KOPT-K1 (cell line): ENCODE measurements around the gene NADK2.

Experiments
- H3K27ac ChIP-seq: fragments of 200-600 bp; sonication (generic); 2 replicates; pipeline ENCODE4 v1.5.1; 2016; ENCODE audit warnings: antibody characterized with exemption, mild to moderate bottlenecking, low read depth, low read length; ENCODE audit not compliant: poor library complexity, severe bottlenecking
- H3K36me3 ChIP-seq: fragments of 200-600 bp; sonication (generic); 2 replicates; pipeline ENCODE4 v1.5.1; 2017; ENCODE audit warnings: antibody characterized with exemption, mild to moderate bottlenecking, low read length, moderate library complexity; ENCODE audit not compliant: insufficient read depth
- H3K9me3 ChIP-seq: fragments of 200-600 bp; sonication (generic); 2 replicates; pipeline ENCODE4 v1.5.1; 2017; ENCODE audit warnings: antibody characterized with exemption, low read length, mild to moderate bottlenecking; ENCODE audit not compliant: insufficient read depth, poor library complexity, severe bottlenecking

The NADK2 gene

DNA sequence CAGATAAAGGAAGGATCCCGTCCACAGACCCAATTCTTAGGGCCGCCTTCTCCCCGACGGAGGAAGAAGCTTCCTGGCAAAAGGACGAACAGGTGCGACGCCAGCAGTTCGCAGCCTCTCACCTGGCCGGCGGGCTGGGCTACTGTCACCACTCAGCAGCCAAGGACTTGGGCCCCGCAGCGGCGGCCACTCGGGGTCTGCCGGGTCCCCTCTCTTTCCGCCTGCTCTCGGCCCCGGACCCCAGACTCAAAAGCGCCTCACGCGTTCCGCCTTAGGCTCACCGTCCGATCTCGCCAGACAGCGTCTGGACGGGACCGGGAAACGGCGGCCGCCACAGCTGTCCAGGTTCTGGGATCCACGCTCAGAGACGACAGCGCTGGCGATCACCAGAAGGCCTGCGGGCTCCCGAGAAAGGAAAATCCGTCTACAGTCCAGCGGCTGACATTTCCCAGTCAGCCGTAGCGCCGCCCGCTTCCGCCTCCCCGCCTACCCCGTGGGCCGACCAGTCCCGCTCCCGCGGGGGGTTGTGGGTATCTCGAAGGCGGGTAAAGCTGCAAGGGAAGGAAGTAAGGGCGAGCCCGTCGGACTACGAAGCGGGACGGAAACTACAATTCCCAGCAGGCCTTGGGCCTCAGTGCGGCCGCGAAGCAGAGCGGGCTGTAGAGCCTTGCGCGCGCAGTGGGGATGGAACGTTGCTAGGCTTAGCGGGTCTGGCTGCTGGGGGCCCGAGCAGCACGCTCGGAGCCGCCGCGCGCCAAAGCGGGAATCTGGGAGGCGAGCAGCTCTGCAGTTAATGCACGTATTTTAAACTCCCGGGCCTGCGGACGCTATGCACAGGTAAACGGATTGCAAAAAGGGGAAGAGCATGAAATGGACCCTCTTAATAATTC, 90.0 kb downstream of the NADK2 start, which contains the start of the genes LMBRD2 and SKP2:
Gene LMBRD2 (minus strand): TSS at position 454 of the 890 bp plus-strand sequence. CDS start 8,538 bp downstream, outside the sequence.
Gene SKP2 (plus strand): TSS at position 678 of the 890 bp plus-strand sequence. CDS start 152 bp downstream, at position 830.
- Histone ChIP-seq H3K27ac (peak within 1 kb of the TSS; percentile 91), H3K36me3 (peaks cover 35% of the 10 kb centered on the region), H3K9me3 (no peaks in the 10 kb centered on the region)

DNA sequence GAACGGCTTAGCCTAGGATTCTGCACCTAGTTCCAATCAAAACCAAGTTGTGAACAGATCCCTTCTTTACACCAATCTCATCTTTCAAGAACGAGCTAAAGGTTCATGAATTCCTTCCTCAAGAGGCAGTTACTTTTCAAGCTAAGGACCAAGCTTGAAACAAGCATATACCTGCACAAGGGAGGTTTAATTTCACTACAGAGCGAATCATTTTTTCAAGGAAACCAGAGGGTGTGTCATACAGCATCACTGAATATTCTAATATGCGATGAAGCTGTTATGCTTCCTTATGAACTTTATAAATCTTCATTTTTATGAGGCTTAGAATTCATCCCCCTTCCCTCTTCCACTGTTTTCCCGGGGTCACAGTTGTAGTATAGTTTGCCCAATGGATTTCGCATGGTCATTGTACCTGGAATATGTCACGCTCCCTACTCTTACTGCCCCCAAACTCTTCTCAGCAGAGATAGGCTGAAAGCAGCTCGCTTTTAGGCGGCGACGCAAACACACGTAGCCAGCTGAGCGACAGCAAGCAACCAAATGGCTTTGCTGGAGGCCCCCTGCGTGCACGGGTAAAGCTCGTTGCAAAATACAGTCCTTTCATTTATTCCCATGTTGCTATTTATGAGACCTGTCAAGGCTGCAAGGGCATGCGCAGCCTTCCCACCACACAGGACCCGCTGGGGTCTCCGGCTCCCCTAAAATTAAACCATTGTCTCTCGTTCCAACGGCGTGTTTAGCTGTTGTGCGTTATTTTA, 90.9 kb downstream of the NADK2 start:
- Histone ChIP-seq H3K9me3 (no peaks in the 10 kb centered on the region), H3K36me3 (peaks cover 27% of the 10 kb centered on the region), H3K27ac (peak overlapping the region; percentile 91)

DNA sequence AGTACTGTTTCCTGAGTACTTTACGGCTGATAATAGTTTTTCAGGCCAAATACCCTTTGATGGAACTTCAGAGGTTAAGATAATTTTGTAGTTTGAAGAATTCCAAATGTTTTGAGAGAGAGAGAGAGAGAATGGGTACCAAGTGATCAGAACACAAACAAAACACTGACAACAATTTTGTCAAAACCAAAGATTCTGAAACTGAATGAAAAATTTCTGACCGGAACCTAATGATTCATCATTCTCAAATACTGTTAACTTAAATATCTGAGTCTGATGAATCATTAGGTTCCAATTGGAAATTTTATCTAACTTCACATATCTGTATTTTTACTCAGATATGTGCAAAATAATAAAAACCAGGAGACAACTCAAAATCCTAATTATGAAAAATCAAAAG, 94.0 kb downstream of the NADK2 start:
- no peaks in the 10 kb centered on the region for H3K9me3 ChIP-seq
- H3K27ac ChIP-seq = no peak overlapping the region
- H3K36me3 ChIP-seq = peaks cover 5% of the 10 kb centered on the region

DNA sequence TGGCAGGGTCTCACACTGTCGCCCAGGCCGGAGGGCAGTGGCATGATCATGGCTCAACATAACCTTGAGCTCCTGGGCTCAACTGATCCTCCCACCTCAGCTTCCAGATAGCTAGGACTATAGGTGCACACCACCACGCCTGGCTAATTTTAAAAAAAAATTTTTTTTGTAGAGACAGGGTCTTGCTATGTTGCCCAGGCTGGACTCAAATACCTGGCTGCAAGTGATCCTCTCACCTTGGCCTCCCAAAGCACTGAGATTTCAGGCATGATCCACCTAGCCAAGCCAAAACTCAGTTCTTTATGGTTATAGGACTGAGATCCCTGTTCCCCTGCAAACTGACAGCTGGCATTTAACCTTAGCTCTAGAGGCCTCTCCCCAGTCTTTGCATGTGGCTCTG, 95.3 kb downstream of the NADK2 start:
- Histone ChIP-seq H3K27ac (no peak overlapping the region), H3K9me3 (no peaks in the 10 kb centered on the region), H3K36me3 (peaks cover 18% of the 10 kb centered on the region)

GRCh38 chr5:36145311-36145710, 96.4 kb downstream of the NADK2 start:
- Histone ChIP-seq H3K9me3 (peaks cover 7% of the 10 kb centered on the region), H3K27ac (no peak overlapping the region), H3K36me3 (peaks cover 29% of the 10 kb centered on the region)
